H1 (cell line): ENCODE results near the gene ACAD10. TPM values are rescaled to one million over a fixed set of nuclear protein-coding genes. Genes with fewer than 3 reads are reported as not detected.
A peak's percentile ranks its signal among the peaks of the same experiment; 100 is the strongest.
"Not testable (repeated sequence)": the region's sequence is repeated elsewhere in the genome, so short reads cannot be mapped to it uniquely, and the experiment has no call there.

Source experiments
- CTCF ChIA-PET: fragments of 300-600 bp; sonication (Branson Sonifier 250); formaldehyde crosslinking; loops from one replicate; lab custom pipeline; 2021; ENCODE audit not compliant: partially characterized antibody; lab: Charles Lee
- POLR2A ChIA-PET: fragments of 300-600 bp; sonication (Branson Sonifier 250); formaldehyde crosslinking; loops from one replicate; lab custom pipeline; 2021; ENCODE audit warnings: inconsistent platforms; ENCODE audit not compliant: partially characterized antibody; lab: Charles Lee
- DNase-seq, 2 experiments: peaks; one replicate each; pipeline versions ENCODE4 v3.0.0 to v3.0.0-alpha.2; 2010 to 2022; ENCODE audit warnings: low spot score in 2 of 2, low read depth in 1 of 2, mixed read lengths in 1 of 2
- FAIRE-seq: peaks from 2 replicates; lab custom pipeline; 2011; peaks lifted over from hg19 to GRCh38; lab: Jason Lieb, UNC
- H2AFZ ChIP-seq: 2 replicates; pipeline ENCODE4 v1.8.1; 2012; ENCODE audit warnings: low read length, inconsistent platforms
- H2AK5ac ChIP-seq: 2 replicates; pipeline ENCODE4 v1.6.1; 2013; ENCODE audit warnings: low read depth, low read length
- H2BK120ac ChIP-seq: replicated peaks from 2 replicates; pipeline ENCODE3; 2013; ENCODE audit warnings: low read depth, low read length, inconsistent platforms
- H2BK12ac ChIP-seq: 2 replicates; pipeline ENCODE4 v1.6.1; 2013; ENCODE audit warnings: low read depth, low read length
- H2BK15ac ChIP-seq: 2 replicates; pipeline ENCODE4 v1.6.1; 2013; ENCODE audit warnings: low read length
- H2BK20ac ChIP-seq: 2 replicates; pipeline ENCODE4 v1.6.1; 2013; ENCODE audit warnings: low read length
- H2BK5ac ChIP-seq: 2 replicates; pipeline ENCODE4 v1.6.1; 2013; ENCODE audit warnings: low read depth, low read length
- H3K14ac ChIP-seq: 2 replicates; pipeline ENCODE4 v1.6.1; 2013; ENCODE audit warnings: inconsistent platforms; ENCODE audit not compliant: insufficient read length
- H3K18ac ChIP-seq: 2 replicates; pipeline ENCODE4 v1.6.1; 2013; ENCODE audit warnings: low read length; ENCODE audit errors: extremely low read depth
- H3K23ac ChIP-seq: 2 replicates; pipeline ENCODE4 v1.6.1; 2013; ENCODE audit warnings: inconsistent platforms; ENCODE audit not compliant: insufficient read length
- H3K23me2 ChIP-seq: 2 replicates; pipeline ENCODE4 v1.6.1; 2013; ENCODE audit warnings: low read depth, low read length
- H3K27ac ChIP-seq: 2 replicates; pipeline ENCODE4 v1.6.1; 2011; ENCODE audit warnings: low read depth, low read length, inconsistent platforms
- H3K27me3 ChIP-seq, 4 experiments: replicated peaks in 1 of 4; 1 replicate in 1 of 4; 2 replicates in 3 of 4; pipeline versions ENCODE4 v1.6.1 to v1.8.1; 2011 to 2013; ENCODE audit warnings: low read length in 3 of 4, mild to moderate bottlenecking in 3 of 4, inconsistent platforms in 2 of 4, mixed read lengths in 2 of 4, moderate library complexity in 1 of 4; ENCODE audit not compliant: control insufficient read depth in 3 of 4, insufficient read depth in 3 of 4; ENCODE audit errors: extremely low read depth in 1 of 4
- H3K36me3 ChIP-seq, 4 experiments: 2 replicates each; pipeline versions ENCODE4 v1.6.1 to v1.8.1; 2011 to 2013; ENCODE audit warnings: mild to moderate bottlenecking in 4 of 4, low read length in 3 of 4, moderate library complexity in 2 of 4, control low read depth in 1 of 4, inconsistent platforms in 1 of 4; ENCODE audit not compliant: insufficient read depth in 4 of 4, control insufficient read depth in 2 of 4
- H3K4ac ChIP-seq: replicated peaks from 2 replicates; pipeline ENCODE3; 2013; ENCODE audit warnings: low read length, low read depth, mixed read lengths, inconsistent platforms; ENCODE audit not compliant: insufficient read length
- H3K4me1 ChIP-seq, 4 experiments: replicated peaks in 1 of 4; 1 replicate in 1 of 4; 2 replicates in 3 of 4; pipeline versions ENCODE4 v1.6.1 to v1.8.1; 2011 to 2013; ENCODE audit warnings: low read length in 3 of 4, inconsistent platforms in 2 of 4, mixed read lengths in 1 of 4; ENCODE audit not compliant: insufficient read depth in 4 of 4, control insufficient read depth in 3 of 4
- H3K4me2 ChIP-seq, 2 experiments: 2 replicates each; pipeline versions ENCODE4 v1.6.1 to v1.8.1; 2011 to 2013; ENCODE audit warnings: low read depth in 2 of 2, low read length in 2 of 2, control low read depth in 1 of 2, inconsistent platforms in 1 of 2, mild to moderate bottlenecking in 1 of 2; ENCODE audit not compliant: insufficient read depth in 1 of 2
- H3K4me3 ChIP-seq, 4 experiments: fragments of 200-600, 300-600 bp in 1 of 4; sonication (generic), shearing (Covaris generic), sonication (Bioruptor Twin) in 1 of 4; 2 replicates each; pipeline versions ENCODE4 v1.5.1 to v1.8.1; 2011 to 2016; ENCODE audit warnings: low read length in 4 of 4, low read depth in 3 of 4, control low read depth in 2 of 4, inconsistent platforms in 2 of 4, mild to moderate bottlenecking in 2 of 4, mixed read lengths in 1 of 4, moderate library complexity in 1 of 4; ENCODE audit not compliant: insufficient read depth in 2 of 4; ENCODE audit errors: extremely low read depth in 1 of 4
- H3K56ac ChIP-seq: replicated peaks from 2 replicates; pipeline ENCODE3; 2013; ENCODE audit warnings: low read depth, mild to moderate bottlenecking, mixed read lengths, low read length, inconsistent platforms; ENCODE audit not compliant: insufficient read length
- H3K79me1 ChIP-seq: 2 replicates; pipeline ENCODE4 v1.6.1; 2013; ENCODE audit warnings: low read depth, low read length, control low read depth
- H3K79me2 ChIP-seq, 2 experiments: 2 replicates each; pipeline versions ENCODE4 v1.6.1 to v1.8.1; 2012 to 2013; ENCODE audit warnings: low read length in 2 of 2, mild to moderate bottlenecking in 2 of 2, inconsistent platforms in 1 of 2; ENCODE audit not compliant: insufficient read depth in 2 of 2, control insufficient read depth in 1 of 2
- H3K9ac ChIP-seq, 4 experiments: replicated peaks in 1 of 4; 1 replicate in 1 of 4; 2 replicates in 3 of 4; pipeline versions ENCODE4 v1.6.1 to v1.8.1; 2011 to 2013; ENCODE audit warnings: low read depth in 3 of 4, low read length in 3 of 4, control low read depth in 2 of 4, mild to moderate bottlenecking in 2 of 4, moderate library complexity in 2 of 4, inconsistent platforms in 1 of 4; ENCODE audit errors: extremely low read depth in 1 of 4
- H3K9me3 ChIP-seq, 2 experiments: 2 replicates each; pipeline versions ENCODE4 v1.6.1 to v1.8.1; 2012 to 2013; ENCODE audit warnings: mild to moderate bottlenecking in 2 of 2, moderate library complexity in 2 of 2, control low read depth in 1 of 2, inconsistent platforms in 1 of 2, low read depth in 1 of 2, low read length in 1 of 2, mixed read lengths in 1 of 2; ENCODE audit not compliant: insufficient read depth in 2 of 2
- H4K20me1 ChIP-seq, 2 experiments: replicated peaks in 1 of 2; 2 replicates each; pipeline versions ENCODE3 to v1.8.1; 2011 to 2013; ENCODE audit warnings: inconsistent platforms in 2 of 2, low read length in 2 of 2, mild to moderate bottlenecking in 1 of 2; ENCODE audit not compliant: insufficient read depth in 2 of 2, control insufficient read depth in 1 of 2
- H4K5ac ChIP-seq: 2 replicates; pipeline ENCODE4 v1.6.1; 2013; ENCODE audit warnings: low read length, low read depth, mixed read lengths, inconsistent platforms; ENCODE audit not compliant: insufficient read length
- H4K8ac ChIP-seq: 2 replicates; pipeline ENCODE4 v1.8.0; 2013; ENCODE audit warnings: mild to moderate bottlenecking, moderate library complexity, low read length, inconsistent platforms; ENCODE audit not compliant: insufficient read depth; ENCODE audit errors: extremely low read depth
- H4K91ac ChIP-seq: replicated peaks from 2 replicates; pipeline ENCODE3; 2013; ENCODE audit warnings: low read length, mixed read lengths, inconsistent platforms; ENCODE audit not compliant: insufficient read length
- WGBS, 2 experiments: shearing (Covaris generic) in 1 of 2; methylation state at CpG; one replicate each; pipeline versions ENCODE4 v1.1.6 to v1.1.7; 2013 to 2015; ENCODE audit warnings: low lambda C conversion rate in 2 of 2, mixed read lengths in 2 of 2, inconsistent platforms in 1 of 2, low coverage in 1 of 2, missing lambda C conversion rate in 1 of 2; ENCODE audit not compliant: insufficient replicate concordance in 2 of 2, insufficient coverage in 1 of 2, insufficient read length in 1 of 2; ENCODE audit errors: extremely low coverage in 1 of 2, missing lambda C conversion rate in 1 of 2; 5-methylcytosine and 5-hydroxymethylcytosine counted together
- polyA plus RNA-seq, 7 experiments: library from polyadenylated mRNA; depleted of rRNA in 3 of 7; stranded (reverse) in 5 of 7; unstranded in 2 of 7; fragments of >200 nt in 5 of 7; fragments of 200-250 nt in 2 of 7; gene quantifications; 1 replicate in 5 of 7; 2 replicates in 1 of 7; 4 replicates in 1 of 7; pipeline versions ENCODE4 v1.2.1 to v1.2.3, GENCODE V29; 2011 to 2013; ENCODE audit warnings: missing spikeins in 2 of 7, mixed read lengths in 2 of 7
- total RNA-seq: library from RNA; stranded (reverse); fragmentation: NEBNext Ultra II Directional; extraction: Animal tissue kit (Norgen Biotek cat#: 25700); gene quantifications from 2 replicates; pipeline ENCODE4 v1.2.1, GENCODE V29; 2021

Gene ACAD10
- total and polyA plus RNA-seq, 2 of the 8 experiments (the other 6 are each of a cell fraction or from before 2014, with no cell fraction given): 17.3 to 23.3 TPM

DNA sequence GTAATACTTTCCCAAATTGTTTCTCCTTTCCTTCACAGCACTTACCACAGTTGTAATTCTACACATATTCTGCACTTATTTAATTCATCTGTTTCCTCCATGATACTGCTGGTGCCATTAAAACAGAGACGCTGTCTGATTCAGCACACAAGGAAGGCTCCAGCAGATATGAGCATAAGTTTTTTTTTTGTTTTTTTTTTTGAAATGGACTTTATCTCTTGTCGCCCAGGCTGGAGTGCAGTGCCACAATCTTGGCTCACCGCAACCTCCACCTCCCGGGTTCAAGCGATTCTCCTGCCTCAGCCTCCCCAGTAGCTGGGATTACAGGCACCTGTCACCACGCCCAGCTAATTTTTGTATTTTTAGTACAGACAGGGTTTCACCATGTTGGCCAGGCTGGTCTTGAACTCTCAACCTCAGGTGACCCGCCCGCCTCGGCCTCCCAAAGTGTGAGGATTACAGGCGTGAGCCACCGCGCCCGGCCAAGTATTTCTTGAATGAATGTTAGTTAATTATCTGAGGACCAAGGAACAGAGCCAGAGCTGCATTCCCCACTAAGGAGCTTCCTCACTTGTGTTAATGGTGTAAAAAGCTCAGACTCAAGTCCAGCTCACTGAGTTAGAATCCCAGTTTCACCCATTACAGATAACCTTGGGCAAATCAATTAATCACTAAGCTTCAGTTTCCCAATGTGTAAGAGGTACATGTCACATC is 1.2 kb upstream of the ACAD10 start:
- not testable (repeated sequence) for H2BK15ac ChIP-seq, H3K14ac ChIP-seq, H3K79me1 ChIP-seq, H3K27me3 ChIP-seq, H4K20me1 ChIP-seq, H2AFZ ChIP-seq, FAIRE-seq, H2BK20ac ChIP-seq, H3K23ac ChIP-seq, H4K91ac ChIP-seq, H2BK5ac ChIP-seq, H4K8ac ChIP-seq, H3K23me2 ChIP-seq, H2AK5ac ChIP-seq, H4K5ac ChIP-seq, H3K56ac ChIP-seq, H3K9me3 ChIP-seq, H2BK120ac ChIP-seq, H3K18ac ChIP-seq, H2BK12ac ChIP-seq, H3K4me1 ChIP-seq, H3K4ac ChIP-seq, DNase-seq
- H3K4me3 ChIP-seq: peak overlapping the region; percentile 70 to 97 (median 80)
- H3K79me2 ChIP-seq: peaks cover 7 to 30% of the 10 kb centered on the region in 2 experiments
- CTCF ChIA-PET: interaction anchor here (0.7 to 3.6 kb wide), 2 partner anchors 12 to 154 kb away, joined by 3 to 19 read pairs; no protein-coding TSS in a partner anchor
- peak overlapping the region; percentile 38 to 91 (median 84) for H3K9ac ChIP-seq
- H3K36me3 ChIP-seq: peaks cover 3 to 29% (median 14%) of the 10 kb centered on the region in 4 experiments
- POLR2A ChIA-PET: interaction anchor here (0.7 to 2.2 kb wide), 10 partner anchors 9 to 328 kb away, joined by 3 to 8 read pairs (median 4); partner anchors contain the start of genes ERP29 and TMEM116
- H3K4me2 ChIP-seq: peak overlapping the region; percentile 73 to 96
- 0 out of 2 replicates have a peak overlapping the region, but pooled peaks have one; percentile 64 for H3K27ac ChIP-seq
- WGBS, 2 experiments: 92% methylated on average over 13 of the region's 13 CpGs; no CpG with 5 or more reads in 1 of the 2 experiments
